ENCODE data around the gene ZNF205.

GRCh38 chr16:3120435-3120834, 8.0 kb downstream of the ZNF205 start:
- no peak for TF ChIP-seq CTCF (IDR thresholded peaks at IDR 0.05)
- TF ChIP-seq POLR2A (IDR thresholded peaks at IDR 0.05) = no peak
